Amygdala (tissue), 56 donors: ENCODE results near the gene GOLGA6L7.
"Not testable (repeated sequence)": the region's sequence is repeated elsewhere in the genome, so short reads cannot be mapped to it uniquely, and the experiment has no call there.

Experiments
- DNase-seq, 56 donors: peaks; one replicate each; lab custom pipeline; 2025; lab: John Stamatoyannopoulos, UW

GOLGA6L7 gene

GRCh38 chr15:28847959-28848358 is 485 bp downstream of the GOLGA6L7 start:
- DNase-seq: not testable (repeated sequence)

DNA sequence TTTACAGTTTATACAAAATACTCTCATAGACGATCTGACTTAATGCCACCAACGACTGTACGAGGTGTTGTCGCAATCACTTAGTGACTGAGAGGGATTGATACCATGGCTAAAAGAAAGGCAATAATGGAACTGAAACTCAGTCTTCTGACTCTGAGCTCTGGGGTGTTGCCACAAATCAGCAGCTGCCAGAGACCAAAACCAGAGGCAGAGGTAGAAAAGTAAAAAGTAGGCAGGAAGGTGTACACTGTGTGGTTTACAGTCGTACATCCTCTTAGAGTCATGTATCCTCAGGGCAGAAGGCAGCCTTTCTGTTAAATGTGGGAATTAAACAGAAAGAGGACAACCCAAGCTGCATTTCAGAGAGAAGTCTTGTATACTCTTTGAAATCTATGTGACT is 1.2 kb downstream of the GOLGA6L7 start:
- not testable (repeated sequence) for DNase-seq

GRCh38 chr15:28844147-28844546 is 4.3 kb downstream of the GOLGA6L7 start:
- DNase-seq: not testable (repeated sequence)

DNA sequence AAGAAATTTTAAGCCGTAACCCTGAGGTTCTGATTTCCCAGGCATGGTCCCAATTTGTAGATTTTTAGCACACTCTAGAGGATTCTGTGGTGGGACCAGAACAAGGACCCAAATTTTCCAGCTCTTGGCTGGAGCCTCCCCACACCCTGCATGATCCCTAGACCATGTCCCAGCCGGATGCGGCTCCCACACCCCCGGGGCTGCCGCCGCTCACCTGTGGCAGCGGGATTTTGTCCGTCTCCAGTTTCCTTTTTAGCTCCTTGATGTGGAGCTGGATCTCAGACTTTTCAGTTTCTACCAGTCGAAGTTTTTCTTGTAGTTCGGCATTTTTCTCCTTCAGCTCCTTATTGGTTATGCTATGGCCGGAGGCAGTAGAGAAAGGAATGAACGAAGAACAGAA is 4.9 kb downstream of the GOLGA6L7 start:
- not testable (repeated sequence) for DNase-seq

DNA sequence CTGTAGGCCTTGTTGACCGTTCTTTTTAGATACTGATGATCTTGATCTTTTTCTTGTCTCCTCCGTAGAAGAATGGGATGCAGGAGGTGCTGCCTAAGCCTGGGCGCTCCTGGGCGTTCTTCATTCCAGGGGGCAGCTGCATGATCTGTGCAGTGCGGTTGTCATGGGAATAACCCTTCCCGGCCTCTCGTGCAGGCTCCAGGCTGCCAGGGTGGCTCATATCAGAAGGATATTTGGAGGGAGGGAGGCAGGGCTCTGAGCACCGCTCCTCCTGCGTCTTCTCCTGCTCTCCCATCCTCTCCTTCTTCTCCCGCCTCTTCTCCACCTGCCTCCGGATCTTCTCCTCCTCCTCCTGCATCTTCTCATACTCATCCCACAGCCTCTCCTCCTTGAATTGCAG is 6.2 kb downstream of the GOLGA6L7 start:
- not testable (repeated sequence) for DNase-seq

GRCh38 chr15:28840285-28840684 is 8.2 kb downstream of the GOLGA6L7 start:
- not testable (repeated sequence) for DNase-seq

GRCh38 chr15:28834957-28835585 is 13.4 kb downstream of the GOLGA6L7 start:
- not testable (repeated sequence) for DNase-seq

GRCh38 chr15:28831897-28832587 is 16.4 kb downstream of the GOLGA6L7 start:
- peak; percentile 26 to 92 (median 75) for DNase-seq

GRCh38 chr15:28821420-28821819 is 27.0 kb downstream of the GOLGA6L7 start:
- DNase-seq: not testable (repeated sequence)

GRCh38 chr15:28819930-28820295 is 28.5 kb downstream of the GOLGA6L7 start:
- not testable (repeated sequence) for DNase-seq

DNA sequence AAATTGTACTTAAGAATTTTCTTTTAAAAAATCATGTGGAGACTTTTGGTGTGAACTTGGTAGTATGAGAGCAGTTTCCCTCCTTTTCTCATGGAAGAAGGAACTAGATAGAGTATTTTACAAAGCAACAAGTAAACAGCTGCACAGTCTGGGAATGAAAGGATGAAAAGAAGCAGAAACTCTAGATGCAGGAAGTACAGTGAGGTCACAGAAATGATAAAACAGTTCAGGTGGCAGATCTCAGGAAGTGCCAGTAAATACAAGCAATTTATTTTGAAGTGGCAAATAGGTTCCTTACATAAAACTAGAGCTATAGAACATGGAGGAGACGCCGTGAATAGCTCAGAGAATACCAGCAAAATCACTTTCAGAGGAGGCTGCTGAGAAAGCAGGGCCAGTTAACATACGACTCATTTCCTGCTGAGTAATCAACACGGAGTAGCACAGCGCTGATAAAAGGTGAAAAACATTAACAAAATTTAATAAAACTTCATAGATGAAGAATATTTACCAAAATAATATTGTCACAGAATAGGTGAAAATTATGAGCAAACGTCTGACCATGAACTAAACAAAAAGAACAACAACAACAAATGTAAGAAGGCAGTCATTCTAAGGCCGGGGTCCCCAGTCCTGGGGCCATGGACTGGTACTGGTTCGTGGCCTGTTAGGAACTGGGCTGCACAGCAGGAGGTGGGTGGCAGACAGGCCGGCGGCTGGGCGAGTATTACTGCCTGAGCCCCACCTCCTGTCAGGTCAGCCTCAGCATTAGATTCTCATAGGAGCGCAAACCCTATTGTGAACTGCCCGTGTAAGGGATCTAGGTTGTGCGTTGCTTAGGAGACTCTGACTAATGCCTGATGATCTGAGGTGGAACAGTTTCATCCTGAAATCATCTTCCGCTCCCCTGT is 29.2 kb downstream of the GOLGA6L7 start:
- not testable (repeated sequence) for DNase-seq

DNA sequence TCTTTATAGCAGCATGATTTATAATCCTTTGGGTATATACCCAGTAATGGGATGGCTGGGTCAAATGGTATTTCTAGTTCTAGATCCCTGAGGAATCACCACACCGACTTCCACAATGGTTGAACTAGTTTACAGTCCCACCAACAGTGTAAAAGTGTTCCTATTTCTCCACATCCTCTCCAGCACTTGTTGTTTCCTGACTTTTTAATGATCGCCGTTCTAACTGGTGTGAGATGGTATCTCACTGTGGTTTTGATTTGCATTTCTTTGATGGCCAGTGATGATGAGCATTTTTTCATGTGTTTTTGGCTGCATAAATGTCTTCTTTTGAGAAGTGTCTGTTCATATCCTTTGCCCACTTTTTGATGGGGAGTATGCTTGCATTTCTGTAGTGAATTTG is 30.3 kb downstream of the GOLGA6L7 start:
- not testable (repeated sequence) for DNase-seq

- not testable (repeated sequence) for DNase-seq
Observed at GRCh38 chr15:28814059-28814458, 34.4 kb downstream of the GOLGA6L7 start.

DNA sequence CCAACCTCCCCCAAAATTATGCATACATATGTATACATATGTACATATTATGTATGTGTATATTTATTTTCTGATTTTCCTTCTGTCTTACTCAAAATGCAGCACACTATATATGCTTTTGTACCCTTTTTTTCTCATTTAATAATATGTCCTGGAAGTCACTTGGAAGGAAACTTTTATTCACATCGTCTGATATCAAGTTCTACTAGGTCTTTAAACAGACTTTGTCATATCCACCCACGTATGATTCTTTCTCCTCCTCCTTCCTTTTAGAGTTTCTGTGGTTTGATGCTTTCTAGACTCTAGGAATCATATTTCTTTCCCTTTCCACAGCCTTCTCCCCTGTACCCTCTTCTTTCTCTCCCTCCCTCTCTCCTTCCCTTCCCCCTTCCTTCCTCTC is 35.1 kb downstream of the GOLGA6L7 start:
- not testable (repeated sequence) for DNase-seq

GRCh38 chr15:28811852-28812550 is 36.4 kb downstream of the GOLGA6L7 start:
- DNase-seq: not testable (repeated sequence)

DNA sequence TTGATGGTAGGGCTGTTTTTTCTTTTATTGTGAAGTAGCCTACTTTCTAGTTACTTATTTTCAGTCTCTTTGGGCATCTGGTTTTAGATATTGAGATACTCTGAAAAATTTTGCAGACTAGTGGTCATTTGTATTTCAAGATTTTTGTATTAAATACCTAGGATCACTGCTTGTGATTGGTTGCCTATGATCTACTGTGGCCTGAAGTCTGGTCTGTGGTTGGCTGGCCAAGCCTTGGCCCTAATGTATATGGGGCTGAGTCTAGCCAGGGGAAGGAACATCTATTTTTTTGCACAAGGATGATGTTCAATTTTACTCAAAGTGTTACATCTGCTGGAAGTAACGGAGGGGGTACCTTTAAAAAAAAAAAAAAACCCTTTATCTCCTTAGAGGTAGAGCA is 38.0 kb downstream of the GOLGA6L7 start:
- not testable (repeated sequence) for DNase-seq

DNA sequence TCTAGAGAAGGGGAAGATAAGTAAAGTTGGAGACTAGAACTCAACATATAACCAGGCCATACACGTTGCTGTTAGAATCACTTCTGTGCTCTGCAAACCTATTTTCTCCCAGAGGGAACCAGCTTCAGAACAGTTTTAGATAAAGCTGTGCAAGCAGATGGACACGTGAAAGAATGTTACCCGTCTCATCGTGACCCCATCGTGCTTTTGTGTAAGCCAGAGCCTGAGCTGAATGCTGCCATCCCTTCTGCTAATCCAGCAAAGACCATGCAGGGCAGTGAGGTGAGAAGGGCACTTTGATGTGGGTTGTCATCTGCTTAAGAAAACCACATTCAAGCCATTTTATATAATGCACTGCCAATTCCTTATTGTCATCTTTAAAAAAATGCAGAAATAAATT is 40.3 kb downstream of the GOLGA6L7 start:
- DNase-seq: not testable (repeated sequence)

GRCh38 chr15:28800366-28800765 is 48.1 kb downstream of the GOLGA6L7 start:
- DNase-seq: not testable (repeated sequence)

DNA sequence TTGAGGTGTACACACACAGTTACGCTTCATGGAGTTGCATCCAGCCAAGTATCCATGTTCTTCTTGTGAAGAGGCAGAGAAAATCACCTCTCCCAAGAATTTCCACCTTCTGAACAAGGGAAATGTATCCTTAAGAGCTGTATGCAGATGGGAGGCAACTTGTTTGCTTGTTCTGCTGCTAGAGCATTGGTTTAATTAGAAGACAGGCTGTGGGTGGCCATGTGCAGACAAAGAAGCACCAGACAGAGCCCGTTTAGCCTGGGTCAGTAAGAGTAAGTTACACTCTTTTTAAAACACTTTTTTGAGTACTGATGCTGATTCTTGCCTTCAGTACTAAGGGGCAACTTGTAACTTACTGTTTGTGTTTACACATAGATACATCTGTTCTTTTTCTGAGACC is 50.2 kb downstream of the GOLGA6L7 start:
- not testable (repeated sequence) for DNase-seq

DNA sequence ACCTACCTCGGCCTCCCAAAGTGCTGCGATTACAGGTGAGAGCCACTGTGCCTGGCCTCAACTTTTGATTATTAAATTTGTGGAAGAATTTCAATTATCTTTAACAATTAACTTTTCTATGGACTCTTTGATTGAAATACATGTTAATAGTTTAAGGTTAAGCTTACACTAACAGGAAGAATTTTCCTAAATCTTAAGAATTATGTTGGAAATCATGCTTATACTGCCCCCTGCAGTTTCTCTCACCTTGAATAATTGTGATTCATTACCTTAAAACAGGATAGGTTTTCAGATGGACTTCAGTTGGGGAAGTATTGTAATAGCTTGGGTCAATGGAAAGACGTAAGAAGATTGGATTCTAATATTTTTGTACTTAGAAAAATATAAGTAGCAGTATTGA is 54.2 kb downstream of the GOLGA6L7 start:
- DNase-seq: not testable (repeated sequence)
